Common myeloid progenitor, CD34-positive (primary cell): Measurements from ENCODE around the gene COMMD4.
"Not testable (repeated sequence)": the region's sequence is repeated elsewhere in the genome, so short reads cannot be mapped to it uniquely, and the experiment has no call there.

Experiments used
- CTCF ChIA-PET: fragments of 350-600 bp; sonication (Branson Sonifier 250); formaldehyde crosslinking; loops from one replicate; lab custom pipeline; 2021; ENCODE audit warnings: antibody characterized with exemption; lab: Charles Lee
- POLR2A ChIA-PET: fragments of 350-600 bp; sonication (Branson Sonifier 250); formaldehyde crosslinking; loops from one replicate; lab custom pipeline; 2021; ENCODE audit warnings: antibody characterized with exemption; lab: Charles Lee
- DNase-seq, 3 donors: peaks; one replicate each; pipeline versions ENCODE4 v3.0.0 to v3.0.0-alpha.2; 2013
- H3K27ac ChIP-seq, 2 experiments: 1 replicate in 1 of 2; 2 replicates in 1 of 2; pipeline ENCODE4 v1.7.0; 2013; ENCODE audit warnings: inconsistent platforms in 2 of 2, low read length in 2 of 2, mild to moderate bottlenecking in 2 of 2, low read depth in 1 of 2, moderate library complexity in 1 of 2; ENCODE audit not compliant: severe bottlenecking in 2 of 2, insufficient read depth in 1 of 2, poor library complexity in 1 of 2
- H3K27me3 ChIP-seq, 5 experiments: replicated peaks in 2 of 5; 1 replicate in 3 of 5; 2 replicates in 2 of 5; pipeline versions ENCODE4 v1.6.1 to v1.7.0; 2013; ENCODE audit warnings: low read length in 4 of 5, mild to moderate bottlenecking in 2 of 5, moderate library complexity in 2 of 5, inconsistent platforms in 1 of 5; ENCODE audit not compliant: insufficient read depth in 5 of 5, control insufficient read depth in 4 of 5
- H3K36me3 ChIP-seq, 4 experiments: 1 replicate in 2 of 4; 2 replicates in 2 of 4; pipeline versions ENCODE4 v1.6.1 to v1.7.0; 2013; ENCODE audit warnings: low read length in 3 of 4, control low read depth in 1 of 4, mild to moderate bottlenecking in 1 of 4; ENCODE audit not compliant: control insufficient read depth in 4 of 4, insufficient read depth in 4 of 4
- H3K4me1 ChIP-seq, 4 experiments: 1 replicate in 3 of 4; 2 replicates in 1 of 4; pipeline versions ENCODE4 v1.6.1 to v1.7.1; 2013; ENCODE audit warnings: low read length in 3 of 4, mild to moderate bottlenecking in 3 of 4, control low read depth in 1 of 4, inconsistent platforms in 1 of 4, moderate library complexity in 1 of 4; ENCODE audit not compliant: control insufficient read depth in 4 of 4, insufficient read depth in 4 of 4; ENCODE audit errors: control extremely low read depth in 1 of 4
- H3K4me3 ChIP-seq, 7 experiments: 1 replicate in 4 of 7; 2 replicates in 3 of 7; pipeline versions ENCODE4 v1.5.1 to v1.7.0; 2013; ENCODE audit warnings: mild to moderate bottlenecking in 7 of 7, low read length in 6 of 7, moderate library complexity in 6 of 7, inconsistent platforms in 2 of 7, low read depth in 2 of 7, control low read depth in 1 of 7; ENCODE audit not compliant: insufficient read depth in 4 of 7, control insufficient read depth in 1 of 7; ENCODE audit errors: extremely low read depth in 1 of 7
- H3K9me3 ChIP-seq, 5 experiments: 1 replicate in 4 of 5; 2 replicates in 1 of 5; pipeline versions ENCODE4 v1.6.1 to v1.7.1; 2013; ENCODE audit warnings: low read length in 4 of 5, mild to moderate bottlenecking in 2 of 5, inconsistent platforms in 1 of 5, low read depth in 1 of 5, moderate library complexity in 1 of 5; ENCODE audit not compliant: control insufficient read depth in 4 of 5, insufficient read depth in 2 of 5; ENCODE audit errors: control extremely low read depth in 1 of 5
- WGBS: methylation state at CpG from one replicate; pipeline ENCODE4 v1.1.5; 2013; ENCODE audit not compliant: insufficient coverage; 5-methylcytosine and 5-hydroxymethylcytosine counted together

Gene COMMD4

GRCh38 chr15:75343953-75344352 lies 8.1 kb downstream of the COMMD4 start:
- peak in 2 of 3 donors; percentile 19 to 26 for DNase-seq
- WGBS, result 81% methylated on average over 6 of the region's 8 CpGs
- POLR2A ChIA-PET, result interaction anchor here (0.5 kb wide), 1 partner anchor 337 kb away, joined by 3 read pairs; no protein-coding TSS in a partner anchor
- H3K27ac ChIP-seq, CTCF ChIA-PET, H3K4me3 ChIP-seq, H3K9me3 ChIP-seq: not testable (repeated sequence)
- peaks cover 0 to 24% (median 4%) of the 10 kb centered on the region in 5 experiments for H3K27me3 ChIP-seq
- H3K4me1 ChIP-seq, result peaks cover 7 to 33% (median 28%) of the 10 kb centered on the region in 4 experiments
- peaks cover 0 to 22% (median 8%) of the 10 kb centered on the region in 4 experiments for H3K36me3 ChIP-seq

- 13% methylated on average over 14 of the region's 20 CpGs for WGBS
- Histone ChIP-seq H3K4me1 (peaks cover 7 to 44% (median 36%) of the 10 kb centered on the region in 4 experiments), H3K36me3 (peaks cover 0 to under 1% (median 0%) of the 10 kb centered on the region in 4 experiments), H3K4me3 (peak within 1 kb of the TSS; percentile 52 to 84 (median 68)), H3K9me3 (peaks cover 0 to 29% (median 19%) of the 10 kb centered on the region in 5 experiments), H3K27ac (no peak within 1 kb of the TSS), H3K27me3 (peaks cover 0 to 26% (median 4%) of the 10 kb centered on the region in 5 experiments)
- POLR2A ChIA-PET, result interaction anchor here (0.6 to 0.7 kb wide), 2 partner anchors 19 to 21 kb away, joined by 3 read pairs; no protein-coding TSS in a partner anchor
- DNase-seq, result no peak
- CTCF ChIA-PET, result interaction anchor here (2.9 kb wide), 1 partner anchor 21 kb away, joined by 11 read pairs; the partner anchor contains the start of gene MAN2C1
Measured at GRCh38 chr15:75346796-75347221, 10.9 kb downstream of the COMMD4 start, which contains the start of gene NEIL1. Gene NEIL1, plus strand, starts transcription at chr15:75347039. Its CDS starts 1,867 bp downstream, at chr15:75348906.

- CTCF ChIA-PET, result interaction anchor here (1.1 to 2.9 kb wide), 2 partner anchors 11 to 21 kb away, joined by 3 to 11 read pairs; partner anchors contain the start of gene MAN2C1
- peaks cover 0 to 4% (median under 1%) of the 10 kb centered on the region in 4 experiments for H3K36me3 ChIP-seq
- H3K4me3 ChIP-seq, result peak overlapping the region; percentile 52 to 84 (median 68)
- no peak overlapping the region for H3K27ac ChIP-seq
- peaks cover 0 to 26% (median 4%) of the 10 kb centered on the region in 5 experiments for H3K27me3 ChIP-seq
- H3K9me3 ChIP-seq, result peaks cover 0 to 30% (median 19%) of the 10 kb centered on the region in 5 experiments
- WGBS, result under 1% methylated on average over 53 of the region's 65 CpGs
- DNase-seq, result peak; percentile 55 to 89 (median 86)
- POLR2A ChIA-PET, result interaction anchor here (0.6 to 0.7 kb wide), 2 partner anchors 19 to 20 kb away, joined by 3 read pairs; no protein-coding TSS in a partner anchor
- H3K4me1 ChIP-seq, result peaks cover 7 to 44% (median 36%) of the 10 kb centered on the region in 4 experiments
Measured at GRCh38 chr15:75347222-75348033, 11.6 kb downstream of the COMMD4 start.

- Histone ChIP-seq H3K9me3 (peaks cover 0 to 30% (median 19%) of the 10 kb centered on the region in 5 experiments), H3K36me3 (peaks cover 0 to 4% (median 1%) of the 10 kb centered on the region in 4 experiments), H3K4me3 (peak overlapping the region; percentile 52 to 84 (median 68)), H3K4me1 (peaks cover 7 to 44% (median 36%) of the 10 kb centered on the region in 4 experiments), H3K27me3 (peaks cover 0 to 26% (median 4%) of the 10 kb centered on the region in 5 experiments), H3K27ac (no peak overlapping the region)
- WGBS, result under 1% methylated on average over 35 of the region's 45 CpGs
- no peak for DNase-seq
- CTCF ChIA-PET, result interaction anchor here (1.1 to 2.9 kb wide), 2 partner anchors 11 to 20 kb away, joined by 3 to 11 read pairs; partner anchors contain the start of gene MAN2C1
- POLR2A ChIA-PET, result no interaction called here
Measured at GRCh38 chr15:75348034-75348561, 12.2 kb downstream of the COMMD4 start.

- DNase-seq, result peak in 1 of 3 donors; percentile 15
- Histone ChIP-seq H3K27ac (no peak overlapping the region), H3K4me1 (peaks cover 7 to 38% (median 32%) of the 10 kb centered on the region in 4 experiments), H3K4me3 (peak overlapping the region in 6 of 7 experiments; percentile 62 to 84 (median 70)), H3K9me3 (peaks cover 0 to 30% (median 19%) of the 10 kb centered on the region in 5 experiments), H3K27me3 (peaks cover 0 to 26% (median 4%) of the 10 kb centered on the region in 5 experiments), H3K36me3 (peaks cover 0 to 4% (median 1%) of the 10 kb centered on the region in 4 experiments)
- ChIA-PET POLR2A (no interaction called here), CTCF (interaction anchor here (2.9 kb wide), 1 partner anchor 19 kb away, joined by 11 read pairs; the partner anchor contains the start of gene MAN2C1)
- 52% methylated on average over 46 of the region's 46 CpGs for WGBS
Measured at GRCh38 chr15:75348562-75349350, 12.9 kb downstream of the COMMD4 start.

GRCh38 chr15:75349351-75349669 lies 13.4 kb downstream of the COMMD4 start:
- H3K36me3 ChIP-seq, POLR2A ChIA-PET, DNase-seq, H3K27ac ChIP-seq: not testable (repeated sequence)
- WGBS, result 92% methylated on average over 6 of the region's 8 CpGs
- Histone ChIP-seq H3K27me3 (peaks cover 0 to 26% (median 4%) of the 10 kb centered on the region in 5 experiments), H3K9me3 (peaks cover 0 to 30% (median 19%) of the 10 kb centered on the region in 5 experiments), H3K4me1 (peaks cover 7 to 35% (median 29%) of the 10 kb centered on the region in 4 experiments), H3K4me3 (peak overlapping the region in 1 of 7 experiments; percentile 35)
- CTCF ChIA-PET, result interaction anchor here (2.9 kb wide), 1 partner anchor 19 kb away, joined by 11 read pairs; the partner anchor contains the start of gene MAN2C1
